ENCODE data around the gene LRP2.

The LRP2 gene

GRCh38 chr2:169116327-169116726, 246.0 kb downstream of the LRP2 start:
- no peak for DNase-seq

GRCh38 chr2:169114056-169114455, 248.3 kb downstream of the LRP2 start:
- DNase-seq = no peak

- DNase-seq = no peak
These were observed 249.5 kb downstream of the LRP2 start for GRCh38 chr2:169112841-169113240.

- no peak for DNase-seq
These were observed 251.4 kb downstream of the LRP2 start for GRCh38 chr2:169110916-169111315.

GRCh38 chr2:169110419-169110818, 251.9 kb downstream of the LRP2 start:
- no peak for DNase-seq

GRCh38 chr2:169109502-169110409, 252.6 kb downstream of the LRP2 start:
- peak in 3 of 4 experiments; percentile 11 to 25 (median 22) for DNase-seq

GRCh38 chr2:169108099-169108884, 254.0 kb downstream of the LRP2 start:
- no peak for DNase-seq

GRCh38 chr2:169107645-169108044, 254.7 kb downstream of the LRP2 start:
- peak in 1 of 4 experiments; percentile 1 for DNase-seq

- no peak for DNase-seq
These were observed 255.5 kb downstream of the LRP2 start for GRCh38 chr2:169106563-169107545.

GRCh38 chr2:169106134-169106533, 256.2 kb downstream of the LRP2 start:
- no peak for DNase-seq

- DNase-seq = no peak
These were observed 256.9 kb downstream of the LRP2 start for GRCh38 chr2:169105476-169105875.

- DNase-seq = no peak
These were observed 257.5 kb downstream of the LRP2 start for GRCh38 chr2:169104848-169105247.

GRCh38 chr2:169095621-169096105, 266.7 kb downstream of the LRP2 start:
- DNase-seq = no peak

GRCh38 chr2:169094676-169095075, 267.7 kb downstream of the LRP2 start:
- no peak for DNase-seq

GRCh38 chr2:169093535-169093934, 268.8 kb downstream of the LRP2 start:
- no peak for DNase-seq

GRCh38 chr2:169091761-169092519, 270.4 kb downstream of the LRP2 start:
- no peak for DNase-seq

- DNase-seq = no peak
These were observed 271.1 kb downstream of the LRP2 start for GRCh38 chr2:169091256-169091655.

- DNase-seq = no peak
These were observed 272.1 kb downstream of the LRP2 start for GRCh38 chr2:169090133-169090820.

GRCh38 chr2:169089182-169089581, 273.2 kb downstream of the LRP2 start:
- no peak for DNase-seq

- no peak for DNase-seq
These were observed 274.5 kb downstream of the LRP2 start for GRCh38 chr2:169087757-169088379.

All from activated CD4-positive, CD25-positive, alpha-beta regulatory T cell (primary cell).